Cardiac fibroblast (primary cell): ENCODE results near the gene GPR31.

ENCODE experiments used
- DNase-seq, 2 donors: peaks; one replicate each; pipeline versions ENCODE4 v3.0.0 to v3.0.0-alpha.2; 2010; ENCODE audit warnings: low read depth in 2 of 2
- H3K4me3 ChIP-seq, 2 donors: replicated peaks in 1 of 2; 1 replicate in 1 of 2; 2 replicates in 1 of 2; pipeline ENCODE4 v1.5.1; 2011; ENCODE audit warnings: low read depth in 2 of 2, low read length in 2 of 2, mild to moderate bottlenecking in 2 of 2, moderate library complexity in 1 of 2
- CTCF ChIP-seq: IDR thresholded peaks from one replicate; pipeline ENCODE4 v1.5.1; 2011; ENCODE audit warnings: low read depth, mild to moderate bottlenecking, low read length, inconsistent platforms

GPR31 gene

DNA sequence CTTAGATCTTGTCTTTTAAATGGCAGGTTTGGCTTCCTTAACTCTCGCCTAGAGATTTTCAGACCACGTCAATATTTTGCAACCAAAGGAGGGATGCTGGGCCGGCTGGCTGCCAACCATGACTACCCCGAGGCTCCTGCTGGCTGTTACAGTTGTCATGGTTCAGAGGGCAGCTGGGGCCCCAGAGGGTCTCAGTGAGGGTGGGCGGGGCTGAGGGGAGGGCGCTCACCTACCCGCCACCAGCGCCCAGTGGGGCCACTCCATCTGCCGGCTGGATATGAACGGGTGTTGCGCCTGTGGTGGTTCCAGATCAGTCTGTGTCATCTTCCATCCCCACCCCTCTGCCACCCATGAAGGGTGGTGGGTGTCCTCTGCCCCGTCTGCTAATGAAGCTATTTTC is 12.3 kb downstream of the GPR31 start:
- no peak for DNase-seq
- no peak for TF ChIP-seq CTCF
- H3K4me3 ChIP-seq: no peak overlapping the region

DNA sequence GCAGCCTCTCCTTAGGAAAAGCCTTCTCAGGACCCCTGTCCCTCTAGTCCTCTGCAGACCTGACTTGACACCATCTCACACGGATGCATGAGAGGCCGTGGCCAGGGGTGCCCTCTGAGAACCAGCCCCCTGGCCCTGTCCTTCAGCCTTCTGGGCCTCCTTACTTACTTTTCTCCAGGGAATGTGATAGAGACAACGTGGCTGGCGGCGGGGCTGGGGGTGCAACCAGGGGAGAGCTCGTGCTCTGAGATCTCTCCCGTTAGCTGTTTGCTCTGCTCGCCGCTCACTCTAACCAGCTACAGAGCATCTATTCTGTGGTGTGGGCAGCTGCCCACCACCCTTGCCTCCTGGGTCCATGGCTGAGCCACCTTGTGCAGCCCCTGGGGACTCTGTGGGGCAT is 14.7 kb downstream of the GPR31 start:
- H3K4me3 ChIP-seq: no peak overlapping the region

DNA sequence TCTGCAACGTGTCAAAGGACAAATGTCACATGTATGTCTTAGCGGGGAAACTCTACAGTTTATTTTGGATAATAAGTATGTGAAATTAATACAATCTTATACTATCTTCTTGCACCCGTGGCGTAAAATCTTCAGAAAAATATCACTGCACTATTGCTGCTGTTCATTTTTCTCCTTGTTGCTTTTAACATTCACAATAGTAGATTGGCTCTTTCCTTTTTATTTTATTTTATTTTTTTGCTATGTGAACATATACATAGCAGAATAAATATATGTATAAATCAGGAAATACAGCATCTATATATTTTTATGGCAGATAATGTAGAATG is 15.4 kb downstream of the GPR31 start:
- no peak for DNase-seq
- TF ChIP-seq CTCF: no peak
- H3K4me3 ChIP-seq: no peak overlapping the region

More for the DNA sequence above, 14.7 kb downstream of the GPR31 start:
- TF ChIP-seq CTCF: no peak
- no peak for DNase-seq

DNA sequence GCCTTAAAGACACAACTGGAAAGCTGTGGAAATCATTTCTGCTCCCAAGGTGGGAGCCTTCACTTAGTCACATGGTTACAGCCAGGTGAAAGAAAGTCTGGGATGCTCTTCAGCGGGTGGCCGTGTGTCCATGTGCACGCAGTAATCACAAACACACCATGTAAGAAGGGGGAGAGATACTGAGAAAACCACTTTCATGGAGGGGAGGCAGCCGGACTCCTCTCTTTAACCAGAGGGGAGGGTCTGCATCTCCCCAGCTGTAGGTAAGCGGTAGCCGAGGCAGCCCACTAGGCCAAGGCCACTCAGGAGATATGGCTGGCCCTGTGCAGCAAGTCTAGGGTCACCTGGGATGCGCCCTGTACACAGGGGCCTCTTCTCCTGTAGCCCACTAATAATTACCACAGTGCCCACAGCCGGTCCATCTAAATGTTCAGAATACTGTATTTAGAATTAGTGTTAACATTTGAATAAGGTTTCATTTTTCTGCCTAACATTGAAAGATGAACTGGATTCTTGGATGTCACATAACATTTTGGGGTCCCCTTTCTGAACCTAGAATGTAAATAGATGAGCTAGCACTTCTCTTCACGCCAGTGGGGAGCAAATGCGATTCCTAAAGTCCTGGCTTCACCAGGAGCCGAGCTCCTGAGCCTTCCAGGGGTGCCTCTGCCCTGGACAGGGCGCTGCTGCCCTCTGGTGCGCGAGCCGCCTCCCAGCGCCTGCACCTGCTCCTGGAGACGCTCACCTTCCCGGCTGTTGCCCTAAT is 15.9 kb downstream of the GPR31 start:
- H3K4me3 ChIP-seq: no peak overlapping the region
- DNase-seq: peak; percentile 10 to 35

GRCh38 chr6:167140589-167141474 is 16.9 kb downstream of the GPR31 start:
- H3K4me3 ChIP-seq: no peak overlapping the region
- no peak for DNase-seq
- TF ChIP-seq CTCF: no peak

More for the DNA sequence above, 15.9 kb downstream of the GPR31 start:
- TF ChIP-seq CTCF: peak; percentile 56

GRCh38 chr6:167139761-167140160 is 18.0 kb downstream of the GPR31 start:
- no peak for TF ChIP-seq CTCF
- no peak overlapping the region for H3K4me3 ChIP-seq
- DNase-seq: no peak
